ENCODE data around the gene RHOC.

Gene RHOC

DNA sequence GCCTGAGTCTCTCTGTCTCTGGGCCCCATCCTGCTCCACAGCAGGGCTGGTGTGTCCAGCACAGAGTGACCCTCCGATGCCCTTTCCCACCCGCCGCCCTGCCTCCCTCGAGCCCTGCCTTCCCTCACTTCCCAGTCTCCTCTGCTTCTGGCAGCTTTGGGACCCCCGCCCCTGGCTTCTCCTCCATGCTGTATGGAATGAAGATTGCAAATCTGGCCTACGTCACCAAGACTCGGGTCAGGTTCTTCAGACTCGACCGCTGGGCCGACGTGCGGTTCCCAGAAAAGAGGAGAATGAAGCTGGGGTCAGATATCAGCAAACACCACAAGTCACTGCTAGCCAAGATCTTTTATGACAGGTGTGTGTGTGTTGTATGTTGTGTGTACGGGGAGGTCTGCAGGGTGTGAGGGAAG is 18.1 kb downstream of the RHOC start:
- H3K4me3 ChIP-seq (ENCODE audit: low read depth, low read length): no peak overlapping the region
- DNase-seq (ENCODE audit: low read depth): no peak

- no peak overlapping the region for H3K4me3 ChIP-seq (ENCODE audit: low read depth, low read length)
- no peak for DNase-seq (ENCODE audit: low read depth)
These were observed 19.0 kb downstream of the RHOC start for GRCh38 chr1:112687785-112688496.

- no peak overlapping the region for H3K4me3 ChIP-seq (ENCODE audit: low read depth, low read length)
- DNase-seq (ENCODE audit: low read depth): no peak
These were observed 19.6 kb downstream of the RHOC start for GRCh38 chr1:112687361-112687760.

GRCh38 chr1:112686835-112687234 is 20.1 kb downstream of the RHOC start:
- H3K4me3 ChIP-seq (ENCODE audit: low read depth, low read length): no peak overlapping the region
- no peak for DNase-seq (ENCODE audit: low read depth)

DNA sequence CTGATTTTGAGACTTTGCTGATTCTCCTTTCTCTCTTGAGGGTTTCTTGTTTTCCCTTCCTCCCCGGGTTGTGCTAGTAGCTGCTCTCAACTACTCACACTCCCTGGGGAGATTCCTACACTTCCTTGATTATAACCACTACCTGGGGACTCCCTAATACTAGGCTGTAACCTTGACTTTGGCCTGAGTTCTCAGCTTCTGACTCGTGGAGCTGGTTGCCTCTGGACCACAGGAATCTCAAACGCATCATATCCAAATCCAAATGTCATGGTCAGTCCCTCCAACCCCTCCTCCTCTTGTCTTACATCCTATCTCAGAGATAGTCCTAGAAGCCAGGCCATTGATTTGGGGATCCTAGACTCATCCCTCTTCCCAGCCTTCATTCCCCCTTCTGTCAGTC is 20.5 kb downstream of the RHOC start:
- H3K4me3 ChIP-seq (ENCODE audit: low read depth, low read length): no peak overlapping the region
- DNase-seq (ENCODE audit: low read depth): no peak

- no peak for DNase-seq (ENCODE audit: low read depth)
- no peak overlapping the region for H3K4me3 ChIP-seq (ENCODE audit: low read depth, low read length)
These were observed 21.0 kb downstream of the RHOC start for GRCh38 chr1:112685913-112686312.

- DNase-seq (ENCODE audit: low read depth): no peak
- H3K4me3 ChIP-seq (ENCODE audit: low read depth, low read length): no peak overlapping the region
These were observed 28.3 kb downstream of the RHOC start for GRCh38 chr1:112678605-112679004.

- no peak for DNase-seq (ENCODE audit: low read depth)
These were observed 29.4 kb downstream of the RHOC start for GRCh38 chr1:112677501-112677900.

DNA sequence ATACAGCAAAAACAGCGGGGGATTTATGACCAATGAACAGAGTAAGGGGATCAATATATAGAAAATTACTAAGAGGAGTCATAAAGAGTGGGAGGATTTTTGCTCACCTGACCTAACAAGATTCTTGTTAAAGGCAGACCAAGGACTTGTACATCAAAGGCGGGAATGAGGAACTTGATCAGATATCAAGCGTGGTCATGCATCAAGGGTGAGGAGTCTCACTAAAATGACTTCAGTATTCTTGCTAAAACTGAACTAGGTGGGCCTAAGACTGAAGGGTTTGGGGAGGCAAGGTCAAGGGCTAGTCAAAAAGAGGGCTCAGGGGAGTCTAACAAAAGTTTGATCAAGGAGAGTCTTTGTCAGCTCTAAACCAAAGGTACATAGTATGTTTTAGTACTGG is 30.4 kb downstream of the RHOC start:
- no peak overlapping the region for H3K4me3 ChIP-seq (ENCODE audit: low read depth, low read length)

More at GRCh38 chr1:112677501-112677900, 29.4 kb downstream of the RHOC start:
- no peak overlapping the region for H3K4me3 ChIP-seq (ENCODE audit: low read depth, low read length)

DNA sequence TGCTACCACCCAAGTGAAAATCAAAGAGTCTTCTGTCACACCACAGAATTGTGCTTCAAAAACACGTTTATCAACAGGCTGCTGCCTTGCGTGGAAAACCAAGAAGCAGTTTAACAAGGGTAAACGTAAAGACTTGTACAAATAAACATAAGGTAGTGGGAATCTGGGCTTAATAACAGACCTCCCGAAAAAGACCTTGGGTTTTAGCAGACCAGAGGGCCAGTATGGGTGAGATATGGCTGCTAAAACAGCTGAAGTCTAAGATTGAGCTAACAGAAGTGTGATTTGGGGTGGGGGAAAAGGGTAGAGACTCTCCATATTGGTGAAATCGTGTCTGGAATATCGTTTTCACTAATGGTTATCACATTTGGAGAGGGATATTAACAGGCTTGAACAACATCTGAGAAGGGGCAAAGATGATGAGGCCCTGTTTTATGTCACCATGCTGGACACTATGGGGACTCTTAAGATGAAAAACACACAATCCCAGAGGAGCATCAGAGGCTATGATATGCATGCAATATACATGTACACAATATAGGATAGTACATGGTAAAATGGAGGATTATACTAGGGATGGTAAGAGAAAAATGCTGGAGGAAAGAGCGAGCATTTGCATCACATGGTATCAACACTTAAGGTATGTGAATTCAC is 31.1 kb downstream of the RHOC start:
- DNase-seq (ENCODE audit: low read depth): no peak
- H3K4me3 ChIP-seq (ENCODE audit: low read depth, low read length): peak overlapping the region; percentile 74

More for the DNA sequence above, 30.4 kb downstream of the RHOC start:
- DNase-seq (ENCODE audit: low read depth): no peak

GRCh38 chr1:112674986-112675727 is 31.8 kb downstream of the RHOC start:
- no peak for DNase-seq (ENCODE audit: low read depth)
- peak overlapping the region; percentile 74 for H3K4me3 ChIP-seq (ENCODE audit: low read depth, low read length)

DNA sequence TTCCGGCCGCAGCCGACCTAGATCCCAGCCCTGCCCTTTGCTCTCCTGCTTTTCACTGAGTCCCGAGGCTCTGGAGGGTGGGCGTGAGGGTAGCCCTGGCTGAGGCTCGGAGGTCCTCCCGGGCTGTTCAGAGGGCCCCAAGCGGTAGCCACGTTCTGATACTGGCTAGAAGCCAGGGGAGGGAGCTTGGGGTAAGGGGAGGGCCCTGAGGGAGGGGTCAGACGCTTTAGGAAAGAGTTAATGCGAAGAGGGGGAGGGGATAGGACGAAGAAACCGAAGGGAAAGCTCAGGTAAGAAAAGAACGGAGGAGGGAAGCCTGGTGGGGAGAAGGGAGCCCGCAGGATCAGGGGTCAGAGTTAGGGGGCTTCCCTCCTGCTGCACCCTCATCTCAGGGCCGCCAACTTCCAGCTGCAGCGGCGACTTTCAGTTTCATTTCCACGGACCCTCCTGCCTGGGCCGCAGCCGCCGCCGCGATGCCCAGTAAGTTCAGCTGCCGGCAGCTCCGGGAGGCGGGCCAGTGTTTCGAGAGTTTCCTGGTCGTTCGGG is 32.4 kb downstream of the RHOC start, which contains the start of gene MOV10:
Gene MOV10 (plus strand): TSS at position 220 of the 546 bp plus-strand sequence. CDS start 254 bp downstream, at position 474.
- peak; percentile 39 for DNase-seq (ENCODE audit: low read depth)
- peak within 1 kb of the TSS; percentile 74 for H3K4me3 ChIP-seq (ENCODE audit: low read depth, low read length)

- peak overlapping the region; percentile 74 for H3K4me3 ChIP-seq (ENCODE audit: low read depth, low read length)
- DNase-seq (ENCODE audit: low read depth): peak; percentile 36
These were observed 33.1 kb downstream of the RHOC start for GRCh38 chr1:112673592-112674439.

DNA sequence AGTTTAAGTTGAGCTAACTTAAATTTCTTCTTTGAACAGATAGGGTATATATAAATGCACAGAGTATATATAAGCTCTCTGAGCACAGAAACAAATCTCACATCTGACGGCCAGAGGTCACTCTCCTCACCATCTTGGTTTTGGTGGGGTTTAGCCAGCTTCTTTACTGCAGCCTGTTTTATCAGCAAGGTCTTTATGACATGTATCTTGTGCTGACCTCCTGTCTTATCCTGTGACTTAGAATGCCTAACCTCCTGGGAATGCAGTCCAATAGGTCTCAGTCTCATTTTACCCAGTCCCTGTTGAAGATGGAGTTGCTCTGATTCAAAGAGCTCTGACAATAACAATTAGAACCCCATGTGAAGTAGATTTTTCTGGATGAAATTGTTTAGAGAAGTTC is 34.1 kb downstream of the RHOC start:
- H3K4me3 ChIP-seq (ENCODE audit: low read depth, low read length): no peak overlapping the region
- no peak for DNase-seq (ENCODE audit: low read depth)

DNA sequence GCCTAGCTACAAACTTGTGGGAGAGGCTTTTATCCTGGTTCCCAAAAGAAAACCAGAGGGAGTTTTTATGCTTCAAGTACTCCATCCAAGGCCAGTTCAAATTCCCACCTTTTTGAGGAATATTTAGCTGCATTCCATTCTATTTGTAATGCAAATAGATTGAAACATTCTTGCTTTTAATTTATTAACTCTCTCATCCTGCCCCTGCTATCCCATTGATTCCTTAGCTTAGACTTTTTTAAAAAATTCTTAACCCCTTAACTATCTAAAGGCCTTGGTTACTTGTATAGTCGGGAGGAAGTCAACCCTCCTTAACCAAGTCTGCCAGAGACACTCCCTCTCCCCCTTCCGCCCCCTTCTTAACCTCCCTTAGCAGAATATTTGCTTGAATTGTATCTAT is 34.9 kb downstream of the RHOC start:
- no peak overlapping the region for H3K4me3 ChIP-seq (ENCODE audit: low read depth, low read length)
- DNase-seq (ENCODE audit: low read depth): no peak

GRCh38 chr1:112666946-112667345 is 40.0 kb downstream of the RHOC start:
- DNase-seq (ENCODE audit: low read depth): no peak
- H3K4me3 ChIP-seq (ENCODE audit: low read depth, low read length): no peak overlapping the region

GRCh38 chr1:112665857-112666256 is 41.1 kb downstream of the RHOC start:
- no peak for DNase-seq (ENCODE audit: low read depth)
- H3K4me3 ChIP-seq (ENCODE audit: low read depth, low read length): no peak overlapping the region

- no peak overlapping the region for H3K4me3 ChIP-seq (ENCODE audit: low read depth, low read length)
- no peak for DNase-seq (ENCODE audit: low read depth)
These were observed 55.7 kb downstream of the RHOC start for GRCh38 chr1:112651205-112651604.
